ENCODE data around the gene DUS4L.

DUS4L gene

GRCh38 chr7:107596881-107597581 is 33.3 kb downstream of the DUS4L start:
- peak; percentile 38; the same call in 1 of the 2 replicates for TF ChIP-seq POLR2AphosphoS5 (IDR thresholded peaks at IDR 0.05; ENCODE audit: low read depth, low read length)
- no peak for TF ChIP-seq SIN3A (IDR thresholded peaks at IDR 0.05; ENCODE audit: borderline replicate concordance, insufficient read depth, low read length)
- peak; percentile 19 for TF ChIP-seq FOXP2 (optimal IDR thresholded peaks at IDR 0.05; ENCODE audit: borderline replicate concordance, extremely low read depth, extremely low read length, insufficient read depth)

DNA sequence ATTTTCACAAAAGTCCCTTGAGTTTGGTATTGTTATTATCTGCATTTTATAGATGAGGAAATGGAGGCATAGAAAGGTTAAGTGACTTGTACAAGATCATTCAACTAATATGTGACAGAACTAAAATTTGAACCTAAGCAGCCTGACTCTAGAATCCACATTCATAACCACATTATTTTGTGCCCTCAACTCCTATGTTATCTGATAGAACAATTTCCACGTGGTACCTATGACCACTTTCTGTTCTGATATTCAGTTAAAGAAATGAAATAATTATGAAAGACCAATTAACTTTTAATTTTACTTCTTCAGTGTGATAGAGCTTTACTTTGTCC is 33.8 kb downstream of the DUS4L start:
- TF ChIP-seq, protein P1, sequence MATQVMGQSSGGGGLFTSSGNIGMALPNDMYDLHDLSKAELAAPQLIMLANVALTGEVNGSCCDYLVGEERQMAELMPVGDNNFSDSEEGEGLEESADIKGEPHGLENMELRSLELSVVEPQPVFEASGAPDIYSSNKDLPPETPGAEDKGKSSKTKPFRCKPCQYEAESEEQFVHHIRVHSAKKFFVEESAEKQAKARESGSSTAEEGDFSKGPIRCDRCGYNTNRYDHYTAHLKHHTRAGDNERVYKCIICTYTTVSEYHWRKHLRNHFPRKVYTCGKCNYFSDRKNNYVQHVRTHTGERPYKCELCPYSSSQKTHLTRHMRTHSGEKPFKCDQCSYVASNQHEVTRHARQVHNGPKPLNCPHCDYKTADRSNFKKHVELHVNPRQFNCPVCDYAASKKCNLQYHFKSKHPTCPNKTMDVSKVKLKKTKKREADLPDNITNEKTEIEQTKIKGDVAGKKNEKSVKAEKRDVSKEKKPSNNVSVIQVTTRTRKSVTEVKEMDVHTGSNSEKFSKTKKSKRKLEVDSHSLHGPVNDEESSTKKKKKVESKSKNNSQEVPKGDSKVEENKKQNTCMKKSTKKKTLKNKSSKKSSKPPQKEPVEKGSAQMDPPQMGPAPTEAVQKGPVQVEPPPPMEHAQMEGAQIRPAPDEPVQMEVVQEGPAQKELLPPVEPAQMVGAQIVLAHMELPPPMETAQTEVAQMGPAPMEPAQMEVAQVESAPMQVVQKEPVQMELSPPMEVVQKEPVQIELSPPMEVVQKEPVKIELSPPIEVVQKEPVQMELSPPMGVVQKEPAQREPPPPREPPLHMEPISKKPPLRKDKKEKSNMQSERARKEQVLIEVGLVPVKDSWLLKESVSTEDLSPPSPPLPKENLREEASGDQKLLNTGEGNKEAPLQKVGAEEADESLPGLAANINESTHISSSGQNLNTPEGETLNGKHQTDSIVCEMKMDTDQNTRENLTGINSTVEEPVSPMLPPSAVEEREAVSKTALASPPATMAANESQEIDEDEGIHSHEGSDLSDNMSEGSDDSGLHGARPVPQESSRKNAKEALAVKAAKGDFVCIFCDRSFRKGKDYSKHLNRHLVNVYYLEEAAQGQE (IDR thresholded peaks at IDR 0.05; ENCODE audit: insufficient read depth in 1 of 2, low read depth in 2 of 2, low read length in 2 of 2) = no peak
- no peak for TF ChIP-seq TAF1 (IDR thresholded peaks at IDR 0.05; ENCODE audit: borderline replicate concordance, insufficient read depth, low read length)

- TF ChIP-seq, protein P1 (IDR thresholded peaks at IDR 0.05; ENCODE audit: insufficient read depth in 1 of 2, low read depth in 2 of 2, low read length in 2 of 2) = no peak
- TF ChIP-seq TAF1 (IDR thresholded peaks at IDR 0.05; ENCODE audit: borderline replicate concordance, insufficient read depth, low read length) (no peak), POLR2AphosphoS5 (IDR thresholded peaks at IDR 0.05; ENCODE audit: low read depth, low read length) (no peak), SIN3A (IDR thresholded peaks at IDR 0.05; ENCODE audit: borderline replicate concordance, insufficient read depth, low read length) (no peak), FOXP2 (optimal IDR thresholded peaks at IDR 0.05; ENCODE audit: borderline replicate concordance, extremely low read depth, extremely low read length, insufficient read depth) (no peak)
These were observed 34.2 kb downstream of the DUS4L start for GRCh38 chr7:107597953-107598352.

DNA sequence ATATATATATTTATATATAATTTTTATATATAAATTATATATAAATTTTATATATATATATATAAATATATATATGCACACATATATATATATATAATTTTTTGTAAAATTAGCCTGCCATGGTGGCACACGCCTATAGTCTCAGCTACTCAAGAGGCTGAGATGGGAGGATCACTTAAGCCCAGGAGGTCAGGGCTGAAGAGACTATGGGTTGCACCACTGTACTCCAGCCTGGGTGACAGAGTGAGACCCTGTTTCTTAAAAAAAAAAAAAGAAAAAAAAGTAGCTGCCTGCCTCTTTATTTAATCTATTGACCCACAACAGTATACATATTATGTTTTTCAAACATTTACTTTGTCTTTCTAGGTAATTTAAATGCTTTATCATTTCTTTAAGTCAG is 35.5 kb downstream of the DUS4L start:
- TF ChIP-seq SIN3A (IDR thresholded peaks at IDR 0.05; ENCODE audit: borderline replicate concordance, insufficient read depth, low read length) (no peak), FOXP2 (optimal IDR thresholded peaks at IDR 0.05; ENCODE audit: borderline replicate concordance, extremely low read depth, extremely low read length, insufficient read depth) (no peak), POLR2AphosphoS5 (IDR thresholded peaks at IDR 0.05; ENCODE audit: low read depth, low read length) (no peak), TAF1 (IDR thresholded peaks at IDR 0.05; ENCODE audit: borderline replicate concordance, insufficient read depth, low read length) (no peak)
- TF ChIP-seq, protein P1 (IDR thresholded peaks at IDR 0.05; ENCODE audit: insufficient read depth in 1 of 2, low read depth in 2 of 2, low read length in 2 of 2) = no peak

DNA sequence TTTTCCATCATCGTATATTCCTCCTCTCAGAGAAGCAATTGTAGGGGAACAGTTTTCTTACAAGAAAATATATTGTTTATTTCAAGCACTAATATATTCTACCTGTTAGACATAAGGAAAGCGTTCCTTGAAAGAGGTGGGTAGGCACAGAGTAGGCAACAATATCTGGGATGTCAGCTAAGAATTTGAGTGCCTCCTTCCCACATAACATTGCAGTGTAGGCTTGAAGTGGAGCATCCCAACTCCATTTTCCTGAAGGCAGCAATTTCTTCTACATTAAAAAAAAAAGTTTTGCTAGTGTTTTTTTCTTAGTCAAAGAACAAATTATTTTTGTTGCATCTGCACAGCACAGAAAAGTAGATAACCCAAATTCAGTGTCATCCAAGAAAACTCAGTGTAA is 37.0 kb downstream of the DUS4L start:
- TF ChIP-seq TAF1 (IDR thresholded peaks at IDR 0.05; ENCODE audit: borderline replicate concordance, insufficient read depth, low read length) = no peak
- TF ChIP-seq FOXP2 (optimal IDR thresholded peaks at IDR 0.05; ENCODE audit: borderline replicate concordance, extremely low read depth, extremely low read length, insufficient read depth) = no peak
- TF ChIP-seq POLR2AphosphoS5 (IDR thresholded peaks at IDR 0.05; ENCODE audit: low read depth, low read length) = no peak
- no peak for TF ChIP-seq SIN3A (IDR thresholded peaks at IDR 0.05; ENCODE audit: borderline replicate concordance, insufficient read depth, low read length)
- TF ChIP-seq, protein P1 (IDR thresholded peaks at IDR 0.05; ENCODE audit: insufficient read depth in 1 of 2, low read depth in 2 of 2, low read length in 2 of 2) = no peak

Data from PFSK-1 (cell line).